ENCODE measurements around the gene LGALS8.
"Not testable (repeated sequence)": the region's sequence is repeated elsewhere in the genome, so short reads cannot be mapped to it uniquely, and the experiment has no call there.

The LGALS8 gene

DNA sequence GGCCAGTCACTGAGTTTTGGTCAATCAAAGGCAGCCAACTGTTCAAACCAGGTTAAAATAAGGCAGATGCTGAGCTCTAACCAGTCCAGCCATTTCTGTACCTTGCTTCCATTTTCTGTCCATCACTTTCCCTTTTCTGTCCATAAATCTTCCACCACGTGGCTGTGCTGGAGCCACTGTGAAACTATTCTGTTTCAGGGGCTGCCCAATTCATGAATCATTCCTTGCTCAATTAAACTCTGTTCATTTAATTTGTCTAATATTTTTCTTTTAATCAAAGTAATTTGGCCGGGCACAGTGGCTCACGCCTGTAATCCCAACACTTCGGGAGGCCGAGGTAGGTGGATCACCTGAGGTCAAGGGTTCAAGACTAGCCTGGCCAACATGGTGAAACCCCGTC is 22.7 kb upstream of the LGALS8 start:
- no peak for FAIRE-seq
- TF ChIP-seq, protein P1, sequence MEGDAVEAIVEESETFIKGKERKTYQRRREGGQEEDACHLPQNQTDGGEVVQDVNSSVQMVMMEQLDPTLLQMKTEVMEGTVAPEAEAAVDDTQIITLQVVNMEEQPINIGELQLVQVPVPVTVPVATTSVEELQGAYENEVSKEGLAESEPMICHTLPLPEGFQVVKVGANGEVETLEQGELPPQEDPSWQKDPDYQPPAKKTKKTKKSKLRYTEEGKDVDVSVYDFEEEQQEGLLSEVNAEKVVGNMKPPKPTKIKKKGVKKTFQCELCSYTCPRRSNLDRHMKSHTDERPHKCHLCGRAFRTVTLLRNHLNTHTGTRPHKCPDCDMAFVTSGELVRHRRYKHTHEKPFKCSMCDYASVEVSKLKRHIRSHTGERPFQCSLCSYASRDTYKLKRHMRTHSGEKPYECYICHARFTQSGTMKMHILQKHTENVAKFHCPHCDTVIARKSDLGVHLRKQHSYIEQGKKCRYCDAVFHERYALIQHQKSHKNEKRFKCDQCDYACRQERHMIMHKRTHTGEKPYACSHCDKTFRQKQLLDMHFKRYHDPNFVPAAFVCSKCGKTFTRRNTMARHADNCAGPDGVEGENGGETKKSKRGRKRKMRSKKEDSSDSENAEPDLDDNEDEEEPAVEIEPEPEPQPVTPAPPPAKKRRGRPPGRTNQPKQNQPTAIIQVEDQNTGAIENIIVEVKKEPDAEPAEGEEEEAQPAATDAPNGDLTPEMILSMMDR (IDR thresholded peaks at IDR 0.05; ENCODE audit: insufficient read depth, missing control alignments), result no peak
- DNase-seq (ENCODE audit: insufficient read length, low spot score), result no peak

DNA sequence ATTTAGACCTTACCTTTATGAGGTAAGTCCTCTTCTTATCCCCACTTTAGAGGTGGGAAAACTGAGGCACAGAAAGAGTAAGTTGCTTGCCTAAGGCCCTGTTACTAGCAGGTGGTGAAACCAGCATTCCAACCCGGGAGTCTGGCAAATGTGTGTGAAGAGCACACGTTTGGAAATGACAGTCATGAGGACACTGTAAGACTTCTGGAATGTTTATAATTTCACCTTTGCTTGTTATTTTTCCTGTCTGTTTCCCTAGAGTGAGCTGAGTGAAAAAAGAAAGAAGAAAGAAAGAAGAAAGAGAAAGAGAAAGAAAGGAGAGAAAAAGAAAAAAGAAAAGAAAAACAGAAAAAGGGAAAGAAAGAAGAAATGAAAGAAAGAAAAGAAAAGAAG is 21.2 kb upstream of the LGALS8 start:
- no peak for DNase-seq (ENCODE audit: insufficient read length, low spot score)
- FAIRE-seq, result no peak
- TF ChIP-seq, protein P1 (IDR thresholded peaks at IDR 0.05; ENCODE audit: insufficient read depth, missing control alignments), result no peak

DNA sequence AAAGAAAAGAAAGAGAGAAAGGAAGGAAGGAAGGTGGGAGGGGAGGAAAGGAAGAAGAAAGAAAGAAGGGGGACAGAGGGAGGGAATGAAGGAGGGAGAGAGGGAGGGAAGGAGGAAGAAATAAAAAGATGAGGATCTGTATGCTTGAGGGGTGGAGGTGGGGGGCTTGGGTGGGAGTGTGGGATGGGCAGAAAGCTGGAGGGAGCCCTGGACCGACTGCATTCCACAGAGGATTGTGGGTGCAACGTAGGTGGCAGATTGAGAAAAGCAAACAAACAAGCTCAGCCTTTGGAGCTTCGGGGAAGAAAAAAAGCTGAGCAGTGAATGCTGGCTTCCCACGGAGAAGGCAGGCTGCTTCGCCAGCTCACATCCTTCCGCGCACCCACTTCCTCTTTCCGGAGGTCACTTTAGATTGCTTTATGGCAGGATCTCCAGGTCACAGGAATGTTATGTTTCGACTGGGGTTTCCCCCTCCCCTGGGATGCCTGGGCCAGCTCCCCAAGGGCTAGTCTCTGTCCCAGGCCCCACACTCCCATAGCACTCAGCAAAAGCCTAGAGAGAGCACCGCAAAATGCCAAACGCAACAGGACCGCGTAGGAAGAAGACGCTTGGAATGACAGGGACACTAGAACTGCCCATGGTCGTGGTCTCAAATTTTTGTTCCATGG is 20.7 kb upstream of the LGALS8 start:
- FAIRE-seq, result no peak
- DNase-seq (ENCODE audit: insufficient read length, low spot score), result no peak
- TF ChIP-seq, protein P1 (IDR thresholded peaks at IDR 0.05; ENCODE audit: insufficient read depth, missing control alignments), result no peak

DNA sequence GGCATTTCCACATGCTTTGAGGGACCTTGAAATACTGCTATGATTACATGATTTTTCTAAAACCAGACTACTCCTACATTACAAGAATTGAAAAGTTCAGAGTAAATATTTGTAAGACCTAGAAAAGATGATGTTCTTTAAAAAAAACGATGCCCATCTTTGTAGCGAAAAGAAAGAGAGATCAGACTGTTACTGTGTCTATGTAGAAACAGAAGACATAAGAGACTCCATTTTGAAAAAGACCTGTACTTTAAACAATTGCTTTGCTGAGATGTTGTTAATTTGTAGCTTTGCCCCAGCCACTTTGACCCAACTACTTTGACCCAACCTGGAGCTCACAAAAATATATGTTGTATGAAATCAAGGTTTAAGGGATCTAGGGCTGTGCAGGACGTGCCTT is 19.4 kb upstream of the LGALS8 start:
- FAIRE-seq; DNase-seq (ENCODE audit: insufficient read length, low spot score): not testable (repeated sequence)

DNA sequence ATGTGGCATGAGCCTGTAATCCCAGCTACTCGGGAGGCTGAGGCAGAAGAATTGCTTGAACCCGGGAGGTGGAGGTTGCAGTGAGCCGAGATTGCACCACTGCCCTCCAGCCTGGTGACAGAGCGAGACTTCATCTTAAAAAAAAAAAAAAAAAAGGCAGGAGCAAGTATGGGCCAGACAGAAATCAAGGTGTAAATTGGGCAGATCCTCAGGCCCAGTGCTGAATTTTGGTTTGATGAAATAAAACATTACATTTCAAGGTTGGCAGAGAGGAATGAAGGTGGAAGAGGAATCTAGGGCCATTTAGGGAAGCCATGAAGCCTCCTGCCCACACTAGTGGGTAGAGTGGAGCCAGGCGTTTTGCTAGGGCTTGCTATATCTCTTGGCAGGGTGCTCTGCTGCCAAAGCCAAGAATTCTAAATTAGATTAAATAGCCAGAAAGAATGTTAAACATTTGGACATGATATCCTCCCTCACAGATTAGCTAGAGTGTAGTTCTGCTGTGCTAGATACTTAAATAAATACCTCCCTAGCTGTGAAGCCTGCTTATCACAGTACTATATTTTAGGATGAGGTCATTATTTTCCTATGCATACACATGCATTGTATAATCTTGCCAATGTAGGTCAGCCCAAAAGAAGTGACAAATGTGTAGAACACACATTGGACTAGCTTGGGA is 16.6 kb upstream of the LGALS8 start:
- DNase-seq (ENCODE audit: insufficient read length, low spot score) (no peak), FAIRE-seq (no peak)
- TF ChIP-seq, protein P1 (IDR thresholded peaks at IDR 0.05; ENCODE audit: insufficient read depth, missing control alignments), result no peak

DNA sequence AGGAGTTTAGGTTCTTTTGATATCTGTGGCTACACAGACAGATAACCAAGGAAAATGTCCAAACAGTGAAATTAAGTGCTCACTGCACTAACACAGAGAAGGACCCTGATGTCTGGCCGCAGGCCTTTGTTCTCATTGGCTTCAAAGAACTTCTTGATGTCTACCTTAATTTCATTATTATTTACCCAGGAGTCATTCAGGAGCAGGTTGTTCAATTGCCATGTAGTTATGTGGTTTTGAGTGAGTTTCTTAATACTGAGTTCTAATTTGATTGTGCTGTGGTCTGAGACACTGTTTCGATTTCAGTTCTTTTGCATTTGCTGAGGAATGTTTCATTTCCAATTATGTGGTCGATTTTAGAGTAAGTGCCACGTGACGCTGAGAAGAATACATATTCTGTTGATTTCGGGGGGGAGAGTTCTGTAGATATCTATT is 15.2 kb upstream of the LGALS8 start:
- DNase-seq (ENCODE audit: insufficient read length, low spot score) (no peak), FAIRE-seq (no peak)
- TF ChIP-seq, protein P1 (IDR thresholded peaks at IDR 0.05; ENCODE audit: insufficient read depth, missing control alignments), result no peak

DNA sequence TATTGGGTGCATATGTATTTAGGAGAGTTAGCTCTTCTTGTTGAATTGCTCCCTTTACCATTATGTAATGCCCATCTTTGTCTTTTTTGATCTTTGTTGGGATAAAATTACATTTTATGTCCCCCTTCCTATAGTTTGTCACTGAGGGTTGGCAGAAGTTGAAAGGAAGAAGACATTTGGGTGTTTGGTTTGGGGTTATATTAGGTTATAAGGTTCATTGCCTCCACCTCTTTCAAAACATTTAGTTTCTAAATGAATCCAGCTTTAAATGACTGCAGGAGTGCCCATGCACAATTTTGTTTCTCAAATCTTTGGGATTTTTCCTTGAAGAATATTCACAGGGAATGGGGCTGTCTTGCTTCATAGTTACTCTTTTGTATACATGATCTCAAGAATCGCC is 14.6 kb upstream of the LGALS8 start:
- TF ChIP-seq, protein P1 (IDR thresholded peaks at IDR 0.05; ENCODE audit: insufficient read depth, missing control alignments), result no peak
- DNase-seq (ENCODE audit: insufficient read length, low spot score) (no peak), FAIRE-seq (no peak)

Measured in D721Med (cell line).